Measurements from ENCODE around the gene PAPPA.

The PAPPA gene

DNA sequence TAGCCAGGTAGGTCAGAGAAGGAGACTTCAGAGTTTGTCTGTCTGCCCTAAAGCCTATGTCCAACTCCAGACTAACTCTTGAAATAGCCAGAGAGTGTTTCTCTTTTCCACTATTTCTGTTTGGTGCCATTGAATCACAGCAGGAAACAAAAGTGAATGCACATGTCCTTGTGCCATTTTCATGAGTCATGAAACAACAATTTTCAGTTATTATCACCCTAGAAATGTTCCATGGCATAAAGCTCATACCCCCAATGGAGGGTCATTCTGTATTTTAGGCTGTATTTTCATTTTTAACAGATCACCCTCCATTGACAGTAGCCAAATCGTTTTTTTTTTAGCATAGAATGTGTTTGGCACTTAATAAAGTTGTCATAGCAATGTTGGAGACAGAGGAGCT lies 124.7 kb downstream of the PAPPA start:
- no peak for FAIRE-seq

DNA sequence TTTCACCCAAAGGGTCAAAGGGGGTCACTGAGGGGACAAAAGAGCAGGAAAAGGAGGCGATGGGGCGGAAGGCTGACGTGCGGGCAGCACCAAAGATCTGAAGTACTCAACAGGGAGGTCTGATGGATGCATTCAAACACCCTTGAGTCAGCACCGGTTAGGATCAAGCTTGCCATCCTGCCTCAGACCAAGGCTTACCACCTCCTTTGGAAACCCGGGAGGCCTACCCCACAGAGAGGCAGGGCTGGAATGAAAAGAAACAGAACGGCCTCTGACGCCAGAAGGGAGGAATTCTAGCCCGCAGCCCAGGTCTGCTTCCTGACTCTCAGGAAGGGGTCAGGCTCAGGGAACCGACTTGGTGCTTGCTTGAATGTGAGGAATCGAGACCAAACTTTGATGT lies 125.6 kb downstream of the PAPPA start:
- FAIRE-seq, result no peak

DNA sequence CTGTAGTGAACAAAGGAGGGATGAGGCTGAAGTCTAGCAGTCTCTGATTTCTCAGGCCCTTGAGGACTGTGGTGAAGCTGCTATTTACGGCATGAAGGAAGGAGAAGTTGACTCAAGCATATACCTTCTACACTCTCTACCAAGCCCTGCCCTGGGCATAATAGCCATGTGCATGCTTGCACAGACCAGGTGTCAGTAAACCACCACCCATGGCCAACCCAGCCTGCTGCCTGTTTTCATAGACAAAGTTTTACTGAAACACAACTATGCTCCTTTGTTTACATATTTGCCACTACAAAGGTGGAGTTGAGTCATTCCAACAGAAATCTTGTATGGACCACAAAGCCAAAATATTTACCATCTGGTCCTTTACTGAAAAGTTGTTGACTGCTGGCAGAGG lies 126.9 kb downstream of the PAPPA start:
- no peak for FAIRE-seq

- no peak for FAIRE-seq
Observed at GRCh38 chr9:116282597-116282996, 129.0 kb downstream of the PAPPA start.

DNA sequence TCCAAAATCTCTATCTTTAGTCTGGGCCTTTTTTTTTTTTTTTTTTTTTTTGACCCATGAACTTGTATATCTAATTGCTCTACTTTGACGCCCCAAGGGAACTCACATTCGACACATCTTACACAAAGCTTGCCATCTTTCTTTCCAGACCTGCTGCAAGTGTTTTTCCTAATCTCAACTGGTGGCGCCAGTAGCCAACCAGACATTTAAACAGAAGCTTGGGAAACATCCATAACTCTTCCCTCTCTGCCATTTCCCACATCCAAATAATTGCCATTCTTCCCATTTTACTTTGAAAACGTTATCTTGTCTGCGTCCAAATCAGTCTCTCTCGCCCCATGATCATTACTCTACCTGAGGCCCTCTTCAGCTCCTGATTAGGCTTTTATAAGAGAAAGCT lies 130.9 kb downstream of the PAPPA start:
- no peak for FAIRE-seq

DNA sequence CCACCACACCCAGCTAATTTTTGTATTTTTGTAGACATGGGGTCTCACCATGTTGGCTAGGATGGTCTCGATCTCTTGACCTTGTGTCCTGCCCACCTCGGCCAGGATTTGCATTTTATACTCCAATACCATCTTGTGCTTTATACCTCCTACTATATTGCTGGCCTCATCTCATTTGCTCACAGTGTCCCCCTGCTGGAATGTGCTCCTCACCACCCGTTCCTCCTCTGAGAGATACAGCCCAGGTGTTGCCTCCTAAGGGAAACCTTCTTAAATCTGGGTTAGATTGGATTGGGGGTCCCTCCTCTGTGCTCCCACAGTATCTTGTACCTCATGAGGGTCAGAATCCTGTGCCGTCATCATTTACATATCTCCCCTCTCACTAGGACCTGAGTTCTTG lies 131.7 kb downstream of the PAPPA start:
- no peak for FAIRE-seq

DNA sequence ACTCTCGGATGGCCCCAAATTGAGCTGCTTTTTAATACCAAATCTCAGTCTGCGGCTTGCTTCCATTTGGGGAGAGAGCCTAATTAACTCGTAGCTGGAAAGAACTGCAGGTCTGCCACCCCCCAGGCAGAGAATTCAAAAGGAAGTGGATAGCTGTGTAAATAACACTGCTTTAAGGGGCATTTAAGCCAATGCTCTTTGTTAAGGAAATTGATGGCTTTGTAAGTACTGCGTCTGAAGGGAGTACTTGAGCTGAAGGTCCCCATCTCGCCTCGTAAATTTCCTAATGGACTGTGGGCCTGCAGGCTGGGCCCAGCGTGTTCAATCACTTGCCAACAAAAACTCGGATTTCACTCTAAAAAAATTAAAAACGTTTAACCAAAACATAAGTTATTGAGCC lies 132.7 kb downstream of the PAPPA start:
- FAIRE-seq, result no peak

DNA sequence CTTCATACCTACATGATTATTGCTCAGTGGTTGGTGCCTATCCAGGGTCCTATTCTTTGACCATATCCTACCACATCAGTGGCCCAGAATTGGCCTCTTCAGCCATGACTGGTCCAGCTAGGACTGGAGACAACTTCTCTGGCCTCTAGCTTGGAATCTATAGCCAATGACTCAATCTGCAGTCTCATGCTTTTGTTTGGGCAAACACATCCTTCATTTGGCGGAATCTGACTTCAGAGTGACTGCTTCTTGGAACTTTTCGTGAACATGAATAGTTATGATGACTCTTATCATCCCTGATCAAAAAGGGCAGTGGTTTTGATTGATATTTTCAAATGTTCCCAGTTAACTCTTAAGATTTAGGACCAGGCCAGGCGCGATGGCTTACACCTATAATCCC lies 134.1 kb downstream of the PAPPA start:
- no peak for FAIRE-seq

GRCh38 chr9:116288658-116289057 lies 135.1 kb downstream of the PAPPA start:
- FAIRE-seq, result no peak

DNA sequence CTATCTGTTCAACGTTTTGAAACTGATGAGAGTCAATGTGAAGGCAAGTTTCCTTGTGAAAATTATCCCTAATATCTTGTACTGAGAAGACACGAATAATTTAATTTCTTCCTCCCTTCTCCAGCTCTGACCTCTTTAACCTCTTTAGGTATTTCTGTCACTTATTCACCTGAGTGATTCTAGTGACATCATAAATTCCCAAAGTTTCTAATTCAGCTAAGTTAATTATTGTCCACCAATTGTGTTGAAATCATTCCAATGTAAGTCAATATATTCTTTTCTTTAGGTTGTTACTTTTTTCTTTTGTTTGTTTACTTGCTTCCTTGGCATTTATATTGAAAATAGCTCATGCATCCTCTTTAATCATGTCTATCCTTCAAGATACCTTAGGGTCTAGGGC lies 143.8 kb downstream of the PAPPA start:
- no peak for FAIRE-seq

GRCh38 chr9:116298249-116298648 lies 144.7 kb downstream of the PAPPA start:
- FAIRE-seq, result no peak

- no peak for FAIRE-seq
Observed at GRCh38 chr9:116298878-116299391, 145.3 kb downstream of the PAPPA start.

- FAIRE-seq, result no peak
Observed at GRCh38 chr9:116300360-116300870, 146.8 kb downstream of the PAPPA start.

DNA sequence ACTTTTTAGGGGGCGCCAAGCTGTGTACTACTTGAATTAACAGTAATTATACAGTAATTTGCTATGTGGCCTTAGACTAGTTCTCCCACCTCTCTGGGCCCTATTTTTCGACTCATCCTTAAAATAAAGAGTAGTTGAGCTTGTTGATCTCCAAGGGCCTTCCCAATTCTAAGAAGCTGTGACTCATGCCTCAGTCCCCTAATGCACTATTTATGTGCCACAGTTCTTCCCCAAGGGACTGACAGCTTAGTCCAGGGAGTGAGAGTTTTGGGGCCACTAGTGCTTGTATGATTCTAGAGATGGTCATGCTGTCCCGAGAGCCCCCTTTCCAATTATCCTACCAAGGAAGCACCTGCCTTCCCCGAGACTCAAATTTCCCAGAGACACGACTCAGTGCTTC lies 149.7 kb downstream of the PAPPA start:
- no peak for FAIRE-seq

DNA sequence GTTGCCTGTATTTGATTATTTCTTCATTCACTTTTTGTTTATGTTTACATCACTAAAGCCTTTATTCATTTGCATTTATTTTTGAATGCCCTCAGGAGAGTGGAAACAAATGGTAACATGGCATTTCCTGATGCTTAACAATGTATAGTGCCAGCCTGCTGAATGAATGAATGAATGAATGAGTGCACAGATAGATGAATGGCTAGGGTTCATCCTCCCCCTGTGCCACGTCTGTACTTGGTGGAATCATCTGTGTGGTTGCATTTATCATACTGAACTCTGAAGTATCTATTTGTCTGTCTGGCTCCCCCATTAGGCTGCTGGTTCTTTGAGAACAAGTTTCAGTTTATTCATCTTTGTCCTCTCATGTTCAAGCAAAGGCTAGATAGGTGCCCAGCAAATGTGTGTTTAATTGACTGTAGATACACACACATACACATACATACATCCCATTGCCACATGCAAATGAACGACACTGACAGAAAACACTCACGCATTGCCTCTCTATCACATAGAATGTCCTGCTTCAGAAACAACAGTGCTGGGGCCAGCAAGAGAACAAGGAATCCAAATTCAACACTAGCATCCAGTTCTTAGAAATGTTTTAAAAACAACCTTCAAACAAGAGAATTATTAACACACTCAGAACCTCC lies 150.4 kb downstream of the PAPPA start:
- FAIRE-seq, result no peak

DNA sequence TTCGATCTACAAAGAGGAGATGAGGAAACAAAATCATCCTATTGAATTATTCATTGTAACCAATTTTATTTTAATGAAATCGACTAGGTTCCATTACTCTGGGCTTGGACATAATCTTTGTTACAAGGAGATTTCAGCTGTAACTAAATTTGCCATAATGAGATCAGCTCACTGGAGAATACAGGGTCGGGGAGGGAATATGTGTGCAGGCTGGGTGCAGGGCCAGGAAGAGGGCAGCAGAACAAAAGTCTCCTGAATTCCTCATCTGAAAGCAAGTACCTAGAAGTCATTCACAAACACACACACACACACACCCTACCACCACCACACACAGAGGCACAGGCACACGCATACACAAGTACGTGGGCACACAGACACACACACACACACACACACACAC lies 151.2 kb downstream of the PAPPA start:
- FAIRE-seq, result no peak

- FAIRE-seq, result no peak
Observed at GRCh38 chr9:116308076-116308475, 154.5 kb downstream of the PAPPA start.

DNA sequence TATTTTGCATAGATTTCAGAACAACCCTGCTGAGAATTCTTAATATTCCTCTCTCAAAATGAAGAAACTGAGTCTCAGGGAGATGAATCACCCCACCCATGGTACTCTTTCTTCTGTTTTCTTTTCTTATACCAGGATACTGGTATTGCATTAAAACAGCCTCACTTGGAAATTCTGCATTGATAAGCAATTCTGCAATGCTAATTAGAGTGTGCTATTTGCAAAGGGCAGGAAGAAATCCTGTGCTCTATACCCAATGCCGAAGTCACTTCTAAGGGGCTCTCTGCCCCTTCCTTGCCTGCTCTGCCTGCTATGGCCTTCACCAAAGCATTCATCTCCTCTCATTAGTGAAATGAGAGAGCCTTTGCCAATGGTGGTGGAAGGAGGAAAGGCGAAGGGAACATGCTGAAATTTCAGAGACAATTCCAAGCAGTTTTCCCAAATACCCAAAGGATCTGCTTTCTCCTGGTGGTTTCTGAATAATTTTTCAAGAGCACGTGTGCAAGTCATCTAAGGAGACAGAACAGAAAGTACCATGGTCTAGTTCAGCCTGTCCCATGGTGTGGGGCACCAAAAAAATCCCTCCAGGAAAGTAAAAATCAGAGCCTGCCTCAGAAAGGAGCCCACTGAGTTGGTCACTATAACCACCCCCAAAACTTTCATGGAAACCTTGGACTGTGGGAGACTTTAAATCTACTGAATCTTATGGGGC lies 156.5 kb downstream of the PAPPA start:
- no peak for FAIRE-seq

DNA sequence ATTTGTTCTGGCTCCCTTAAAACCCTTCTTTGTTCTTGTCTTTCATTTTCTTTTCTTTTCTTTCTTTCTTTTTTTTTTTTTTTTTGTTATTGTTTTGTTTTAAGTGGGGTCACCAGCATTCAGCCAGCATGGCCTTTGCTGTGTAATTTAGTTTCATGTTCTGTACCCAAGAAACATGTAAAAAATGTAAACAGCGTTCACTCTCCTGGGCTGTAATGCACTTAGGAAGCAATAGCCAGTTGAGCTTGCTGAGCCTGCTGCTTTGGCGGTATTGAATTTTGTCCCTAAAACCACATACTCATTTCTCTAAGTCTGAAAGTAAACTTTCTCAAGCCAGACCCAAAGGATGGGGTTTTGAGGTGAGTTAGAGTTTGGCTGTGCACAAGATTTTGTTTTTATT lies 158.6 kb downstream of the PAPPA start:
- FAIRE-seq, result no peak

GRCh38 chr9:116313638-116314037 lies 160.0 kb downstream of the PAPPA start:
- no peak for FAIRE-seq

- no peak for FAIRE-seq
Observed at GRCh38 chr9:116316246-116316645, 162.7 kb downstream of the PAPPA start.

GRCh38 chr9:116317503-116317902 lies 163.9 kb downstream of the PAPPA start:
- FAIRE-seq, result no peak

DNA sequence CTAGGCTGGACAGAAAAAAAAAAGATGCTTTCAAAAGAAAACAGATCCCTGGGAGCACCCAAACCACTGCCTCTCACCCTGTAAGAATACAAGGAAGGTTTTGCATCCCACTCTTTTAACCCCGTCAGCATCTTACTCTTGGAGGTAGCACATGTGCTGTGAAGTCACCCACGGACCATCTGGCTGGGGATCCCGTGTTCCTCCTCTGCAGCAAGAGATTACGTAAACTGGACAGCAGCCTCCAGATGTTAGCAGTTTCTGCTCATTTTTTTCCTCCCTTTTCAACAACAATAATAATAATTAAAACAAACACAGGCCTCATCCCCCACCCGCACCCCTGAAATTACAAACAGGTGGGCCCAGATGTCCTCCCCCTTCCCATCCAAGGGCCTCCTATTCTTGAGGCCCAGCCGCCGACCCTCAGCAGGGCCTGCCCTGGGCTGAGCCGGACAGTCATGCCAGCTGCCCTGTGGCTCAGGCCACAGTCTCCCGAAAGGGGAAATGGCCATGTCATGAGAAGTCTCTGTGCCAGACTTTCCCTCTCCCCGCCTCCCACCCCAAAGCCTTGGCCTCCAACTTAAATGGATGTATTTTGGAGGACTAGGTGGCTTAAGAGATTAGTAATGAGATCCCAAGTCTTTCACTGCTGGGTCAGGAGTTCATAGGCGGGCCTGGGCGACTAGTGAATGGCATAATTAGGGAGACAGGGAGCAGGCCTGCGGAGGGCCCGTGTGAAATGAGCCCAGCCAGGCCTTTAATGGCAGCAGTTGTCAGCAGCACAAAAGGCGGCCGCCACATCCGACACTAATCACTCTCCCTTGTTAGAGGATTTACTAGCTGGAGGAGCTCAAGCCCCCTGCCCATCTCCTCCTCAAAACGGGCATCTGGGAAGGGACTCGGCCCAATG lies 165.1 kb downstream of the PAPPA start:
- FAIRE-seq, result no peak
